Mesenchymal stem cell (in vitro differentiated cells and primary cell): Measurements from ENCODE around the gene CST8. TPM values are rescaled to one million over a fixed set of nuclear protein-coding genes. Genes with fewer than 3 reads are reported as not detected.

Experiments used
- DNase-seq: peaks from one replicate; pipeline ENCODE4 v3.0.0-alpha.2; 2013
- H2AFZ ChIP-seq: one replicate; pipeline ENCODE4 v1.6.1; 2013; ENCODE audit warnings: low read depth, mild to moderate bottlenecking, control low read depth, inconsistent platforms, low read length, moderate library complexity
- H2AK5ac ChIP-seq: 2 replicates; pipeline ENCODE4 v1.6.1; 2013; ENCODE audit warnings: low read length, moderate library complexity, mild to moderate bottlenecking, inconsistent platforms; ENCODE audit not compliant: severe bottlenecking
- H2BK120ac ChIP-seq: one replicate; pipeline ENCODE4 v1.6.1; 2013; ENCODE audit warnings: low read depth, mild to moderate bottlenecking, inconsistent platforms, low read length, moderate library complexity
- H2BK12ac ChIP-seq, 2 experiments: one replicate each; pipeline ENCODE4 v1.6.1; 2013; ENCODE audit warnings: inconsistent platforms in 2 of 2, low read length in 2 of 2, mild to moderate bottlenecking in 2 of 2, moderate library complexity in 2 of 2, control low read depth in 1 of 2
- H2BK15ac ChIP-seq: one replicate; pipeline ENCODE4 v1.6.1; 2013; ENCODE audit warnings: mild to moderate bottlenecking, low read depth, inconsistent platforms; ENCODE audit not compliant: poor library complexity, severe bottlenecking
- H2BK5ac ChIP-seq: 2 replicates; pipeline ENCODE4 v1.6.1; 2013; ENCODE audit warnings: low read depth, mild to moderate bottlenecking, low read length, control low read depth, inconsistent platforms; ENCODE audit not compliant: poor library complexity, severe bottlenecking
- H3K14ac ChIP-seq, 2 experiments: one replicate each; pipeline ENCODE4 v1.6.1; 2013; ENCODE audit warnings: inconsistent platforms in 2 of 2, low read length in 2 of 2, control low read depth in 1 of 2, mild to moderate bottlenecking in 1 of 2, moderate library complexity in 1 of 2
- H3K18ac ChIP-seq, 2 experiments: one replicate each; pipeline ENCODE4 v1.6.1; 2013; ENCODE audit warnings: inconsistent platforms in 2 of 2, low read length in 2 of 2, control low read depth in 1 of 2, low read depth in 1 of 2, mild to moderate bottlenecking in 1 of 2
- H3K23ac ChIP-seq, 2 experiments: one replicate each; pipeline ENCODE4 v1.6.1; 2013; ENCODE audit warnings: inconsistent platforms in 2 of 2, low read length in 2 of 2, mild to moderate bottlenecking in 2 of 2, moderate library complexity in 2 of 2, control low read depth in 1 of 2
- H3K27ac ChIP-seq: 2 replicates; pipeline ENCODE4 v1.5.1; 2013; ENCODE audit warnings: mild to moderate bottlenecking, moderate library complexity, low read length, control low read depth, inconsistent platforms; ENCODE audit not compliant: poor library complexity, severe bottlenecking
- H3K27me3 ChIP-seq, 2 experiments: 2 replicates each; pipeline versions ENCODE4 v1.6.1 to v1.7.0; 2013; ENCODE audit warnings: low read length in 2 of 2, mild to moderate bottlenecking in 2 of 2, moderate library complexity in 2 of 2, control low read depth in 1 of 2, inconsistent platforms in 1 of 2; ENCODE audit not compliant: control insufficient read depth in 1 of 2, insufficient read depth in 1 of 2
- H3K36me3 ChIP-seq, 2 experiments: 2 replicates each; pipeline versions ENCODE4 v1.6.1 to v1.7.0; 2013; ENCODE audit warnings: low read length in 2 of 2, control low read depth in 1 of 2, inconsistent platforms in 1 of 2, low read depth in 1 of 2, mild to moderate bottlenecking in 1 of 2; ENCODE audit not compliant: insufficient read depth in 2 of 2, control insufficient read depth in 1 of 2
- H3K4ac ChIP-seq, 2 experiments: one replicate each; pipeline ENCODE4 v1.6.1; 2013; ENCODE audit warnings: inconsistent platforms in 2 of 2, low read length in 2 of 2, mild to moderate bottlenecking in 2 of 2, moderate library complexity in 2 of 2, control low read depth in 1 of 2, low read depth in 1 of 2
- H3K4me1 ChIP-seq: 2 replicates; pipeline ENCODE4 v1.6.1; 2013; ENCODE audit warnings: low read depth, low read length, control low read depth; ENCODE audit not compliant: control insufficient read depth, insufficient read depth
- H3K4me2 ChIP-seq: 2 replicates; pipeline ENCODE4 v1.6.1; 2013; ENCODE audit warnings: low read length, mild to moderate bottlenecking, inconsistent platforms; ENCODE audit not compliant: poor library complexity, severe bottlenecking
- H3K4me3 ChIP-seq, 2 experiments: 2 replicates each; pipeline versions ENCODE4 v1.5.1 to v1.7.0; 2013; ENCODE audit warnings: low read length in 2 of 2, mild to moderate bottlenecking in 2 of 2, control low read depth in 1 of 2, low read depth in 1 of 2; ENCODE audit not compliant: insufficient read depth in 1 of 2
- H3K79me1 ChIP-seq: replicated peaks from 2 replicates; pipeline ENCODE4 v1.6.1; 2013; ENCODE audit warnings: mild to moderate bottlenecking, control low read depth, low read length, inconsistent platforms; ENCODE audit not compliant: poor library complexity, severe bottlenecking
- H3K9ac ChIP-seq: 2 replicates; pipeline ENCODE4 v1.7.0; 2013; ENCODE audit warnings: mild to moderate bottlenecking, low read length, moderate library complexity
- H3K9me3 ChIP-seq: 2 replicates; pipeline ENCODE4 v1.7.0; 2013; ENCODE audit warnings: mild to moderate bottlenecking, low read length; ENCODE audit not compliant: control insufficient read depth
- H4K8ac ChIP-seq: one replicate; pipeline ENCODE4 v1.6.1; 2013; ENCODE audit warnings: inconsistent platforms, mild to moderate bottlenecking, low read length, moderate library complexity
- H4K91ac ChIP-seq: one replicate; pipeline ENCODE4 v1.6.1; 2013; ENCODE audit warnings: mild to moderate bottlenecking, low read length, inconsistent platforms
- WGBS: methylation state at CpG from one replicate; pipeline ENCODE4 v1.1.7; 2013; ENCODE audit warnings: mixed read lengths; 5-methylcytosine and 5-hydroxymethylcytosine counted together
- polyA plus RNA-seq, 2 experiments: library from polyadenylated mRNA; stranded (reverse); fragments of 200-250 nt; gene quantifications; one replicate each; pipeline ENCODE4 v1.2.3, GENCODE V29; 2013

CST8 gene, protein sequence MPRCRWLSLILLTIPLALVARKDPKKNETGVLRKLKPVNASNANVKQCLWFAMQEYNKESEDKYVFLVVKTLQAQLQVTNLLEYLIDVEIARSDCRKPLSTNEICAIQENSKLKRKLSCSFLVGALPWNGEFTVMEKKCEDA
- polyA plus RNA-seq (2013, experiment 1 of 2), result not detected
- not detected for polyA plus RNA-seq (2013, experiment 2 of 2)

DNA sequence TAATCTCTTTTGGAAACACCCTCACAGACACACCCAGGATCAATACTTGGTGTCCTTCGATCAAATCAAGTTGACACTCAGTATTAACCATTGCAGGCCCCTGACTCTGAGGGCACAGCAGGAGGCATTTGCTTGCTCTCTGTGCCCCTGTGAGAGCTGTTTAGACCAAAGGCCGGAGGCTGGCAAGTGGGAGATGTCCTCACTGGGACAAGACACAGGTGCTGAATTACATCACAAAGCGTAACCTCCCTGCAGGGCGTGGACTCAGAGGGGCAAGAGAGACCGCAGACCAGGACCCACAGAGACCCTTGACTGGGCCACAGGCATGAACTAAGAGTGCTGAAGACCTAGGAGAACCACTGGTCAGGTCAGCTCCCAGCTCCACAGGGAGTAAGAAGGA, at the start of gene CST8:
TSS of gene CST8 (plus strand) at position 301 of the 400 bp plus-strand sequence. CDS start 551 bp downstream, outside the sequence.
- H4K8ac ChIP-seq, result no peak within 1 kb of the TSS
- H3K14ac ChIP-seq, result no peak within 1 kb of the TSS
- no peak for DNase-seq
- H2BK15ac ChIP-seq, result no peak within 1 kb of the TSS
- no peaks in the 10 kb centered on the region for H3K79me1 ChIP-seq
- no peak within 1 kb of the TSS for H2BK120ac ChIP-seq
- no peak within 1 kb of the TSS for H4K91ac ChIP-seq
- no peak within 1 kb of the TSS for H3K4me2 ChIP-seq
- no peak within 1 kb of the TSS for H3K27ac ChIP-seq
- H3K36me3 ChIP-seq, result no peaks in the 10 kb centered on the region
- H3K9ac ChIP-seq, result no peak within 1 kb of the TSS
- WGBS, result 88% methylated on average over 5 of the region's 5 CpGs
- H2BK5ac ChIP-seq, result no peak within 1 kb of the TSS
- no peak within 1 kb of the TSS for H3K4me3 ChIP-seq
- peaks cover 2% of the 10 kb centered on the region for H3K9me3 ChIP-seq
- H2AFZ ChIP-seq, result no peak within 1 kb of the TSS
- H3K23ac ChIP-seq, result no peak within 1 kb of the TSS
- H3K4me1 ChIP-seq, result no peaks in the 10 kb centered on the region
- no peak within 1 kb of the TSS for H2AK5ac ChIP-seq
- H2BK12ac ChIP-seq, result no peak within 1 kb of the TSS
- no peak within 1 kb of the TSS for H3K18ac ChIP-seq
- no peak within 1 kb of the TSS for H3K4ac ChIP-seq
- peaks cover 0 to 5% of the 10 kb centered on the region in 2 experiments for H3K27me3 ChIP-seq

DNA sequence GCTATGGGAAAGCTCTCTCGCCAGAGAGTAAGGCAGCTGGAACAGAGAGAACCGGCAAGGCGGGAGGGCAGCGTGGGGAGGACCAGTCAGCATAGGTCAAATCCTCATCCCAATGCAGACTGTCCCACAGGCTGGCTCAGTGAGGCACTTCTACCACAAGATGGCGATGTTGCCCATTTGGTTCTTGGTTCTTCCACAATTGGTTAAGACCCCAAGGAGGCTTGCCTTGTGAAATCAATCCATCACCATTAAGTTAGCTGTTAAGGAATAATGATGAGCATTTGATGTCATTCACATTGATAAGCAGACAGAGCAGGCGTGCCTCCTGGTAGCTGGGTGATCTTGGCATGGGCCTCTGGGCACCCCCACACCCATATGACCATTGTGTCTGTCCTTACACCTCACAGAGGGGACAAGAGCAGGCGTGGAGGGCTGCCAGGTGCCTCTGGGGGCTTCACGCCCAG, 49.0 kb upstream of the CST8 start:
- H3K27me3 ChIP-seq, result peaks cover 5 to 21% of the 10 kb centered on the region in 2 experiments
- H3K4me1 ChIP-seq, result peaks cover 4% of the 10 kb centered on the region
- no peak overlapping the region for H2AK5ac ChIP-seq
- no peak overlapping the region for H2BK12ac ChIP-seq
- DNase-seq, result peak; percentile 82
- H3K36me3 ChIP-seq, result no peaks in the 10 kb centered on the region
- WGBS, result 20% methylated on average over 8 of the region's 8 CpGs
- no peak overlapping the region for H3K23ac ChIP-seq
- no peak overlapping the region for H3K18ac ChIP-seq
- no peak overlapping the region for H4K8ac ChIP-seq
- no peak overlapping the region for H2BK120ac ChIP-seq
- no peak overlapping the region for H3K4me2 ChIP-seq
- no peak overlapping the region for H3K27ac ChIP-seq
- H3K4ac ChIP-seq, result no peak overlapping the region
- no peak overlapping the region for H4K91ac ChIP-seq
- no peaks in the 10 kb centered on the region for H3K79me1 ChIP-seq
- H3K14ac ChIP-seq, result no peak overlapping the region
- no peak overlapping the region for H3K4me3 ChIP-seq
- H2BK15ac ChIP-seq, result no peak overlapping the region
- no peaks in the 10 kb centered on the region for H3K9me3 ChIP-seq
- H2BK5ac ChIP-seq, result no peak overlapping the region
- no peak overlapping the region for H2AFZ ChIP-seq
- no peak overlapping the region for H3K9ac ChIP-seq

DNA sequence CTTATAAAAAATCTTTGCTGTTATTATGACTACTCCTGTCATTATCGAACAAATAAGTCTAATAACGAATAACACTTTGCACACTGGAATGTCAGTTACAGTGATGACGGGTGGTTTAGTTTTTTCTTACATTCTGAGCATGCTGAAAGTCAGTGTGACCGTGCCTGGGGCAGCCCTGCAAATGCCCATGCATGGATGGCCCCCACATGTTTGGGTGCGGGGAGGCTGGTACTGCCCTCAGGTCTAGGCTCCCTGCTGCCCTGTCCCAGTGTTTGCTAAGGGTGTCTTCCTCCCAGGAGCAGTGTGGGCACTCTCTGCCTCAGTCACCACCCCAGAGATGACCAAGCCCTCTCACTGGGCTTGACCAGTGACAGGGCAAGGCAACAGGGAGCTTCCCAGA, 48.5 kb upstream of the CST8 start:
- Histone ChIP-seq H3K9me3 (no peaks in the 10 kb centered on the region), H2AFZ (no peak overlapping the region), H3K4me3 (no peak overlapping the region), H4K91ac (no peak overlapping the region), H3K27me3 (peaks cover 5 to 21% of the 10 kb centered on the region in 2 experiments), H3K4ac (no peak overlapping the region), H3K14ac (no peak overlapping the region), H3K23ac (no peak overlapping the region), H3K9ac (no peak overlapping the region), H3K27ac (no peak overlapping the region), H2BK5ac (no peak overlapping the region), H3K4me2 (no peak overlapping the region), H3K18ac (peak overlapping the region in 1 of 2 experiments; percentile 6), H3K36me3 (no peaks in the 10 kb centered on the region), H2BK12ac (no peak overlapping the region), H2BK15ac (no peak overlapping the region), H2BK120ac (no peak overlapping the region), H3K79me1 (no peaks in the 10 kb centered on the region), H2AK5ac (no peak overlapping the region), H3K4me1 (peaks cover 4% of the 10 kb centered on the region), H4K8ac (peak overlapping the region; percentile 19)
- DNase-seq, result no peak
- 78% methylated on average over 5 of the region's 5 CpGs for WGBS

DNA sequence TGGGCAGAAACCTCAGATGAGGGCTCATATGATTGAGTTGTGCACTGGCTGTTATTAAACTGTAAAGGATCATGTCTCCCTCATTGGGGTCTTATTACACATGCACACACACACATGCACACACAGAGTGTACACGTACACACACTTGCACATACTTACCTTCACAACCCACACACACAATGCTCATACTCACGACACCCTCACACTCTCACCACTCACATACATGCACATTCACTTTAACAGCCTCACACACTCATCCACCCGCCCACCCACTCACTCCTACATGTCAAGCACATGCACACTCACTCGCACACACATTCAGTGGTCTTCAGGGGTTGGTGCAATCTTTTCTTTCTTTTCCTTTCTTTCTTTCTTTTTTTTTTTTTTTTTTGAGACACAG, 46.1 kb upstream of the CST8 start:
- no peak overlapping the region for H3K4me2 ChIP-seq
- H2AFZ ChIP-seq, result no peak overlapping the region
- DNase-seq, result no peak
- no peak overlapping the region for H3K18ac ChIP-seq
- no peak overlapping the region for H3K4ac ChIP-seq
- H4K91ac ChIP-seq, result no peak overlapping the region
- H4K8ac ChIP-seq, result no peak overlapping the region
- no peak overlapping the region for H3K27ac ChIP-seq
- no peaks in the 10 kb centered on the region for H3K9me3 ChIP-seq
- no peaks in the 10 kb centered on the region for H3K79me1 ChIP-seq
- no peak overlapping the region for H2BK12ac ChIP-seq
- no peak overlapping the region for H2BK15ac ChIP-seq
- H2BK5ac ChIP-seq, result no peak overlapping the region
- no peak overlapping the region for H2AK5ac ChIP-seq
- H3K4me1 ChIP-seq, result peaks cover 5% of the 10 kb centered on the region
- no peak overlapping the region for H3K14ac ChIP-seq
- no peak overlapping the region for H3K4me3 ChIP-seq
- H3K23ac ChIP-seq, result no peak overlapping the region
- H2BK120ac ChIP-seq, result no peak overlapping the region
- WGBS, result 93% methylated on average over 4 of the region's 4 CpGs
- H3K9ac ChIP-seq, result no peak overlapping the region
- H3K27me3 ChIP-seq, result peaks cover 5 to 7% of the 10 kb centered on the region in 2 experiments
- H3K36me3 ChIP-seq, result no peaks in the 10 kb centered on the region
